Neural progenitor cell (in vitro differentiated cells): Measurements from ENCODE around the gene GGCX. TPM values are rescaled to one million over a fixed set of nuclear protein-coding genes. Genes with fewer than 3 reads are reported as not detected.
A peak's percentile ranks its signal among the peaks of the same experiment; 100 is the strongest.

Source experiments
- DNase-seq: peaks from one replicate; pipeline ENCODE4 v3.0.0-alpha.2; 2016; ENCODE audit warnings: low spot score
- H2AFZ ChIP-seq: fragments of 200-600 bp; sonication (generic); replicated peaks from 2 replicates; pipeline ENCODE4 v1.6.1; 2016; ENCODE audit warnings: antibody characterized with exemption
- H3F3A ChIP-seq: fragments of 200-600 bp; sonication (generic); 2 replicates; pipeline ENCODE4 v1.6.1; 2016; ENCODE audit warnings: antibody characterized with exemption, low read depth
- H3K27ac ChIP-seq: fragments of 200-600 bp; sonication (generic); 2 replicates; pipeline ENCODE4 v1.5.1; 2016; ENCODE audit warnings: mild to moderate bottlenecking
- H3K27me3 ChIP-seq: fragments of 200-600 bp; sonication (generic); 2 replicates; pipeline ENCODE4 v1.6.1; 2016; ENCODE audit warnings: mild to moderate bottlenecking, moderate library complexity
- H3K36me3 ChIP-seq: fragments of 200-600 bp; sonication (generic); 2 replicates; pipeline ENCODE4 v1.5.1; 2016
- H3K4me1 ChIP-seq: fragments of 200-600 bp; sonication (generic); 2 replicates; pipeline ENCODE4 v1.6.1; 2016; ENCODE audit warnings: mixed run types
- H3K4me2 ChIP-seq: fragments of 200-600 bp; sonication (generic); 2 replicates; pipeline ENCODE4 v1.6.1; 2016
- H3K4me3 ChIP-seq: fragments of 200-600 bp; sonication (generic); 2 replicates; pipeline ENCODE4 v1.5.1; 2016
- H3K79me2 ChIP-seq: fragments of 200-600 bp; sonication (generic); 2 replicates; pipeline ENCODE4 v1.6.1; 2016; ENCODE audit warnings: low read depth
- H3K9ac ChIP-seq: fragments of 200-600 bp; sonication (generic); 2 replicates; pipeline ENCODE4 v1.6.1; 2016
- H3K9me3 ChIP-seq: fragments of 200-600 bp; sonication (generic); 2 replicates; pipeline ENCODE4 v1.5.1; 2016; ENCODE audit warnings: low read depth
- H4K20me1 ChIP-seq: fragments of 200-600 bp; sonication (generic); 2 replicates; pipeline ENCODE4 v1.6.1; 2016; ENCODE audit warnings: low read depth
- H3K27ac Mint-ChIP-seq: 3 replicates; pipeline ENCODE4 v1.8.0; 2021; ENCODE audit warnings: mixed read lengths
- H3K27me3 Mint-ChIP-seq: 2 replicates; pipeline ENCODE4 v1.8.0; 2022; ENCODE audit warnings: low read depth, mild to moderate bottlenecking, inconsistent platforms, moderate library complexity, mixed read lengths; ENCODE audit not compliant: insufficient read depth
- H3K36me3 Mint-ChIP-seq: 3 replicates; pipeline ENCODE4 v1.8.0; 2021; ENCODE audit warnings: mixed read lengths
- H3K4me1 Mint-ChIP-seq: 3 replicates; pipeline ENCODE4 v1.8.0; 2021; ENCODE audit warnings: mixed read lengths
- H3K4me3 Mint-ChIP-seq: 3 replicates; pipeline ENCODE4 v1.8.0; 2021; ENCODE audit warnings: mild to moderate bottlenecking, moderate library complexity, mixed read lengths
- H3K9me3 Mint-ChIP-seq: 3 replicates; pipeline ENCODE4 v1.8.0; 2020; ENCODE audit warnings: mixed read lengths
- EZH2 ChIP-seq: fragments of 200-600 bp; sonication (generic); IDR thresholded peaks from 2 replicates; pipeline ENCODE4 v1.6.1; 2017; ENCODE audit warnings: antibody characterized with exemption, mild to moderate bottlenecking, moderate library complexity
- EZH2phosphoT487 ChIP-seq: fragments of 200-600 bp; sonication (generic); IDR thresholded peaks from 2 replicates; pipeline ENCODE4 v1.6.1; 2017; ENCODE audit warnings: antibody characterized with exemption
- total RNA-seq: library from RNA; depleted of rRNA; stranded (reverse); fragments of >200 nt; gene quantifications from 2 replicates; pipeline ENCODE4 v1.2.3, GENCODE V29; 2015; ENCODE audit warnings: low replicate concordance
- TF ChIP-seq, protein P1 (sequence below): fragments of 200-600 bp; sonication (generic); IDR thresholded peaks from 2 replicates; pipeline ENCODE4 v1.5.1; 2017; ENCODE audit warnings: antibody characterized with exemption, mild to moderate bottlenecking

Gene GGCX
- total RNA-seq, 1 donor from 2014 or later = 29.7 TPM

DNA sequence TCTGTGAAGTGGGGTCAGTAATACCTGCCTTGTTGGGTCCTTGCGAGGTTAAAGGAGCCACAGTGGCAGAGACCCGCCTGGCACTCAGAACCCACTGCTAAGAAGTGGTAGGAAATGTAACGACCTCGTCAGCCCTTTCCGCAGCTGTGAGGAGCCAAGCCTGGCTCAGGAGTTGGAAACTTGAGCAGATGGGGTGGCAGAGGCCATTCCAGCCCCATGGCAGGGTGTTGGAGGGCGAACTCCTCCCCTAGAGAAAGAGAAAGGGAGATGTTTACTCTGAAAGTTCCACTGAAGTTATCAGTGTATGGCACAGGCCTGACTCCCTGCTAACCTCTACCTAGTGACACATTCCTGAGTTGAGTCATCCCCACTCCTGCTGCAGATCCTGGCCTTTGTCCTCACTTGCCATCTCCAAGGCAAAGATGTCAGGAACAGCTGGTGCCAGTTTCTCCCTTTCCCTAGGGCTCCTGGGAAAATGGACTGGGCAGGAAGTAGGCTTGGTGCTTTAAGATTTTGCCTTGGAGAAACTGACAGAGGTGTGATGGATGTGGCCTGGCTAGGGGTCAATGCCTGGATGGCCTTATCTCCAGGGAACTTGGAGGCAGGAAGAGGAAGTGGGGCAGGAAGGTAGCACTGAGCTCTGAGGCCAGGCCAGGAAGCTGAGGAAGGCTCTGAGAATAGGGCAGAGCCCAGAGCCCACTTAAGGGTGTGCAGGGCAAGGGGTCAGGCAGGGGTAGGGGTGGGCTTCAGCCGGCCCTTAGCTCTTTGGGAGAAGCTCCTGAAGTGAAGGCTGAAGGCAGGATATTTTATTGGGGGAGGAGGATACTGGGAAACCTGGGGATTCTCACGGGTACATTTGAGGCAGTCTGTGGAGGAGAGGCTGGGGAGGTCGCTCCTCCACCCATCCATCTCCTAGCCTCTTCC lies 23.8 kb upstream of the GGCX start:
- H3K4me1 Mint-ChIP-seq = peaks cover 39% of the 10 kb centered on the region
- no peak overlapping the region for H3K27ac ChIP-seq
- H3F3A ChIP-seq = no peaks in the 10 kb centered on the region
- no peaks in the 10 kb centered on the region for H3K4me1 ChIP-seq
- DNase-seq = no peak
- H3K27me3 Mint-ChIP-seq = no peaks in the 10 kb centered on the region
- no peak overlapping the region for H3K9ac ChIP-seq
- H3K27ac Mint-ChIP-seq = peak overlapping the region; percentile 65
- no peaks in the 10 kb centered on the region for H3K36me3 ChIP-seq
- no peak overlapping the region for H2AFZ ChIP-seq
- peak; percentile 17 for TF ChIP-seq EZH2
- TF ChIP-seq, protein P1, sequence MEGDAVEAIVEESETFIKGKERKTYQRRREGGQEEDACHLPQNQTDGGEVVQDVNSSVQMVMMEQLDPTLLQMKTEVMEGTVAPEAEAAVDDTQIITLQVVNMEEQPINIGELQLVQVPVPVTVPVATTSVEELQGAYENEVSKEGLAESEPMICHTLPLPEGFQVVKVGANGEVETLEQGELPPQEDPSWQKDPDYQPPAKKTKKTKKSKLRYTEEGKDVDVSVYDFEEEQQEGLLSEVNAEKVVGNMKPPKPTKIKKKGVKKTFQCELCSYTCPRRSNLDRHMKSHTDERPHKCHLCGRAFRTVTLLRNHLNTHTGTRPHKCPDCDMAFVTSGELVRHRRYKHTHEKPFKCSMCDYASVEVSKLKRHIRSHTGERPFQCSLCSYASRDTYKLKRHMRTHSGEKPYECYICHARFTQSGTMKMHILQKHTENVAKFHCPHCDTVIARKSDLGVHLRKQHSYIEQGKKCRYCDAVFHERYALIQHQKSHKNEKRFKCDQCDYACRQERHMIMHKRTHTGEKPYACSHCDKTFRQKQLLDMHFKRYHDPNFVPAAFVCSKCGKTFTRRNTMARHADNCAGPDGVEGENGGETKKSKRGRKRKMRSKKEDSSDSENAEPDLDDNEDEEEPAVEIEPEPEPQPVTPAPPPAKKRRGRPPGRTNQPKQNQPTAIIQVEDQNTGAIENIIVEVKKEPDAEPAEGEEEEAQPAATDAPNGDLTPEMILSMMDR = no peak
- H3K4me3 Mint-ChIP-seq = no peak overlapping the region
- H3K9me3 Mint-ChIP-seq = no peaks in the 10 kb centered on the region
- peak overlapping the region; percentile 35 for H3K4me3 ChIP-seq
- peaks cover 100% of the 10 kb centered on the region for H3K27me3 ChIP-seq
- H4K20me1 ChIP-seq = no peaks in the 10 kb centered on the region
- H3K79me2 ChIP-seq = no peaks in the 10 kb centered on the region
- H3K9me3 ChIP-seq = no peaks in the 10 kb centered on the region
- H3K4me2 ChIP-seq = peak overlapping the region; percentile 74
- H3K36me3 Mint-ChIP-seq = peaks cover 2% of the 10 kb centered on the region

DNA sequence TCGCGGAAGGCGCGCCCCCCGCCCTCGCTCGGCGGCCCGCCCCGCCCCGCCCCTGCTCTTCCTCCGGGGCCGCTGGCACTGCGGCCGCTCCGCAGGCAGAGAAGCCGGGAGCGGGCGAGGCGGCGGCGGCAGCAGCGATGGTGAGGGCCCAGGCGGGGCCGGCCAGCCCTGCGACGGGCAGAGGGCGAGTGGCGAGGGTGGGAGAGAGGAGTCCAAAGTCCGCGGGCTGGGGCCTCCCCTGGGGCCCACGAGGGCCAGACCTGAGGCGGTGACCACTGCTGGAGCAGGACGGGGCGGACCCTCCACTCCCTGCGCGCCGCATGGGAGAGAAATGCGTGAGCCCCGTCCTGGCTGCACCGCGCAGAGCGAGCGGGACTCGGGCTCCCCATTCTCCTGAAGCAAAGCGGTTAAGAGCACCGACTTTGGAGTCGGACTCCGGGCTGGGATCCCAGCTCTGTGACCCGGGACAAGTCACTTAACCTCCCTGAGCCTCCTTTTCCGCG lies 23.1 kb upstream of the GGCX start, which contains the start of gene VAMP5:
VAMP5 (plus strand) TSS at position 78 of the 503 bp plus-strand sequence; CDS start at position 138, 60 bp downstream.
- Histone ChIP-seq H2AFZ (peak within 1 kb of the TSS; percentile 44), H3K9ac (no peak within 1 kb of the TSS), H3K79me2 (no peaks in the 10 kb centered on the region), H3K4me2 (peak within 1 kb of the TSS; percentile 74), H3F3A (no peaks in the 10 kb centered on the region), H3K27me3 (peaks cover 99% of the 10 kb centered on the region), H3K9me3 (no peaks in the 10 kb centered on the region), H3K27ac (no peak within 1 kb of the TSS), H4K20me1 (no peaks in the 10 kb centered on the region), H3K36me3 (no peaks in the 10 kb centered on the region), H3K4me3 (peak within 1 kb of the TSS; percentile 35), H3K4me1 (peaks cover 4% of the 10 kb centered on the region)
- no peaks in the 10 kb centered on the region for H3K9me3 Mint-ChIP-seq
- DNase-seq = peak; percentile 49
- peaks cover 42% of the 10 kb centered on the region for H3K4me1 Mint-ChIP-seq
- H3K27ac Mint-ChIP-seq = peak within 1 kb of the TSS; percentile 65
- peaks cover 2% of the 10 kb centered on the region for H3K36me3 Mint-ChIP-seq
- H3K27me3 Mint-ChIP-seq = peaks cover 4% of the 10 kb centered on the region
- TF ChIP-seq, protein P1 = no peak
- peak; percentile 83 for TF ChIP-seq EZH2
- TF ChIP-seq EZH2phosphoT487 = peak; percentile 64
- H3K4me3 Mint-ChIP-seq = no peak within 1 kb of the TSS

DNA sequence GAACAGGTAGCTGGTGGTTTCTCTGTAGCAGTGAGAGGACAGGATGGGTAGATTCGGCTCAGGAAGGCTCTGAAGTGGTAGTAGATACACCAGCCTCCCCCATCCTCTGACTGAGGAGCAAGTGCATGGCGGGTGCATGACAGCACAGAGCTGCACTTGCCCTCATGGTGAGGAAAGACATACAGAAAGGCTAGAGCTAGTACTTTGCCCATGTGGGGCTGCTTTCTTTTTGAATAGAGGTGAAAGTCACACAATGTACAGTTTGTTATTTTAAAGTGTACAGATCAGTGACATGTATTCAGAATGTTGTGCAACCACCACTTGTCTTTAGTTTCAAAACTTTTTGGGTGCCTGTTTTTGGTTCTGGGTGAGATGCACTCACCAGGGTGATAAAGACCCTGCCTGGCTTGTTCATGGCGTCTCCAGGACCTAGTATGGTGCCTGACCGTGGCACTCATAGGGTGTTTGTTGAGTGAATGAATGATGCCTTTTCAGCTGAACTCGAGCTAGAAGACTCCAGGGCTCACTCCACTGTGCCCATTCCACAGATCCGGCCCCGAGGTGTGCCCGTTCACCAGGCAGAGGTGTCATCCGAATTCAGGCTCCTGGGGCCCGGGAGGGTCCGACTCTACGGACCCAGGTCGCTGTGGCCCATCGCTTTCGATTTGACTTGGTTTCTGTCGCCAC lies 22.5 kb upstream of the GGCX start:
- H3K9ac ChIP-seq = no peak overlapping the region

More for the DNA sequence above, 22.5 kb upstream of the GGCX start:
- TF ChIP-seq, protein P1 = no peak
- no peak for TF ChIP-seq EZH2
- TF ChIP-seq EZH2phosphoT487 = peak; percentile 69
- peaks cover 98% of the 10 kb centered on the region for H3K27me3 ChIP-seq
- Mint-ChIP-seq H3K9me3 (no peaks in the 10 kb centered on the region), H3K36me3 (peaks cover 2% of the 10 kb centered on the region), H3K27ac (peak overlapping the region; percentile 53), H3K27me3 (peaks cover 5% of the 10 kb centered on the region), H3K4me1 (peaks cover 48% of the 10 kb centered on the region), H3K4me3 (no peak overlapping the region)
- H3K36me3 ChIP-seq = no peaks in the 10 kb centered on the region
- no peak overlapping the region for H2AFZ ChIP-seq
- no peak for DNase-seq
- H3K4me3 ChIP-seq = peak overlapping the region; percentile 35
- peak overlapping the region; percentile 74 for H3K4me2 ChIP-seq
- no peaks in the 10 kb centered on the region for H3K9me3 ChIP-seq
- H3K27ac ChIP-seq = no peak overlapping the region
- H3F3A ChIP-seq = no peaks in the 10 kb centered on the region
- no peaks in the 10 kb centered on the region for H4K20me1 ChIP-seq
- no peaks in the 10 kb centered on the region for H3K79me2 ChIP-seq
- peaks cover 9% of the 10 kb centered on the region for H3K4me1 ChIP-seq
